Naive thymus-derived CD4-positive, alpha-beta T cell (primary cell): Measurements from ENCODE around the gene MPL. TPM values are rescaled to one million over a fixed set of nuclear protein-coding genes. Genes with fewer than 3 reads are reported as not detected.

Experiments
- microRNA-seq: library from miRNA; unstranded; fragments of <30 nt; microRNA quantifications from one replicate; pipeline ENCODE4 v1.2.0, GENCODE V29; 2022; ENCODE audit warnings: borderline microRNAs expressed
- polyA plus RNA-seq, 2 donors: library from polyadenylated mRNA; unstranded; fragments of 300-500 nt; fragmentation: Illumina TruSeq; gene quantifications; one replicate each; pipeline ENCODE4 v1.2.3, GENCODE V29; 2021
- total RNA-seq, 6 experiments: library from RNA in 5 of 6; stranded (reverse) in 5 of 6; gene quantifications; 1 replicate in 5 of 6; 2 replicates in 1 of 6; pipeline ENCODE4 v1.2.3 and lab custom pipeline; 2021 to 2026

MPL gene
- total and polyA plus RNA-seq, 7 experiments from 2014 or later: 0.21 to 0.98 TPM; not detected in 5

Small RNAs within 50 kb of the gene (microRNA-seq; reads per million reads assigned to microRNA genes)
- gene MIR6734: not detected

Other genes with a start within 250 kb of the MPL start
- 10 to 100 TPM; 17.8 to 46.1 (median 22.7) TPM for gene EBNA1BP2, start 165.5 kb upstream of the MPL start, total RNA-seq
- 10 to 100 TPM; 51.9 to 56.5 TPM for gene EBNA1BP2, start 165.5 kb upstream of the MPL start, polyA plus RNA-seq
- under 1 TPM in 1 of 5 experiments, not detected in 4; 0.07 TPM for gene CFAP57, start 165.5 kb upstream of the MPL start, total RNA-seq
- gene CFAP57, start 165.5 kb upstream of the MPL start, polyA plus RNA-seq: not detected
- under 1 TPM in 1 of 5 experiments, not detected in 4; 0.21 TPM for gene TMEM125, start 67.8 kb upstream of the MPL start, total RNA-seq
- under 1 TPM in 1 of 2 donors, not detected in 1; 0.50 TPM for gene TMEM125, start 67.8 kb upstream of the MPL start, polyA plus RNA-seq
- gene C1orf210, start 52.2 kb upstream of the MPL start, total RNA-seq: not detected
- not detected for gene C1orf210, start 52.2 kb upstream of the MPL start, polyA plus RNA-seq
- gene TIE1, start 36.8 kb upstream of the MPL start, total RNA-seq: 1 to 10 TPM in 1 of 5 experiments, under 1 TPM in 1, not detected in 3; 0.19 to 1.9 TPM
- gene TIE1, start 36.8 kb upstream of the MPL start, polyA plus RNA-seq: not detected
- gene CDC20, start 21.2 kb downstream of the MPL start, total RNA-seq: 100 to 1,000 TPM in 1 of 5 experiments, 1 to 10 TPM in 1, under 1 TPM in 3; 0.38 to 101 (median 0.78) TPM
- not detected for gene CDC20, start 21.2 kb downstream of the MPL start, polyA plus RNA-seq
- 10 to 100 TPM; 25.9 to 65.3 (median 32.3) TPM for gene ELOVL1, start 30.2 kb downstream of the MPL start, total RNA-seq
- 10 to 100 TPM; 46.8 to 55.1 TPM for gene ELOVL1, start 30.2 kb downstream of the MPL start, polyA plus RNA-seq
- gene MED8, start 52.0 kb downstream of the MPL start, total RNA-seq: 10 to 100 TPM; 14.5 to 37.8 (median 30.1) TPM
- 10 to 100 TPM; 28.8 to 53.8 TPM for gene MED8, start 52.0 kb downstream of the MPL start, polyA plus RNA-seq
- gene SZT2, start 52.1 kb downstream of the MPL start, total RNA-seq: 100 to 1,000 TPM in 4 of 5 experiments, 10 to 100 TPM in 1; 80.5 to 153 (median 131) TPM
- 1 to 10 TPM; 4.4 to 8.9 TPM for gene SZT2, start 52.1 kb downstream of the MPL start, polyA plus RNA-seq
- 10 to 100 TPM; 15.8 to 29.3 (median 26.8) TPM for gene HYI, start 116.1 kb downstream of the MPL start, total RNA-seq
- gene HYI, start 116.1 kb downstream of the MPL start, polyA plus RNA-seq: 1 to 10 TPM; 4.4 to 5.6 TPM
- 1 to 10 TPM in 2 of 5 experiments, under 1 TPM in 1, not detected in 2; 0.49 to 2.3 (median 1.8) TPM for gene PTPRF, start 193.1 kb downstream of the MPL start, total RNA-seq
- not detected for gene PTPRF, start 193.1 kb downstream of the MPL start, polyA plus RNA-seq